T-helper 1 cell treated with Interleukin-12 subunit alpha and Interleukin-12 subunit beta and Interleukin-4 antibody, amounts not matched to agents 30 ng/mL and 1 ng/mL, for 36 hours (primary cell): Measurements from ENCODE around the gene USP24. TPM values are rescaled to one million over a fixed set of nuclear protein-coding genes. Genes with fewer than 3 reads are reported as not detected.

Experiments
- intact Hi-C: fragments of 100-400 bp; cut with micrococcal nuclease; formaldehyde crosslinking; loops from one replicate; pipeline ENCODE4 v1.15.1; 2024
- total RNA-seq: library from RNA; stranded (reverse); gene quantifications from 2 replicates; pipeline ENCODE4 v1.2.3, GENCODE V29; 2022

Gene USP24
- total RNA-seq = 41.9 and 43.9 TPM in 2 replicates

- intact Hi-C loops = loop anchor here (1.0 to 10.0 kb wide), 7 partner anchors 62 to 1888 kb away; partner anchors contain the start of genes CYB5RL, DHCR24, IFT25 and LRP8
Measured at GRCh38 chr1:55215194-55216021, at the start of gene USP24. TSS of gene USP24 (minus strand) at chr1:55215364. CDS start at chr1:55215113, 251 bp downstream.

DNA sequence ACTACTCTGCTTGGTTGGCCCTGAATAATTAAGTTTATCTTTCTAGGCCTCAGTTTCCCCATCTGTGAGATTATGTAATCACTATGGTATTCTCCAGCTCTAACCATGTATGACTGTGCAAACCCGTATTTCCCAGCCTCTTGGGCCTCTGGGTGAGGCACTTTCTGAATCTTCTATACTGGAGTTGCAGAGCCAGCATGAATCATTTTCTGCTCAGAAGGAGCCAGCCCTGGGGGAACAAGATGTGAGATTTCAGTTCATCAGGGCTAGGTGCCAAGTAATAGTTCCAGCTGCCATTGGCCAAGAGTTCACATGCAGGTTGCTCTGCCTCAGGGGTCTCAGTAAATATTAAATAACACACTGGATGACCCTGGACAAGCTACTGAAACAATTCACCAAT is 47.7 kb upstream of the USP24 start:
- intact Hi-C loops = no loop called here

GRCh38 chr1:55259911-55260609 is 44.9 kb upstream of the USP24 start:
- intact Hi-C loops = loop anchor here (2.0 to 10.0 kb wide), 2 partner anchors 17 to 455 kb away; partner anchors contain the start of gene TTC22

GRCh38 chr1:55257958-55258357 is 42.8 kb upstream of the USP24 start:
- intact Hi-C loops = loop anchor here (1.0 to 10.0 kb wide), 4 partner anchors 19 to 453 kb away; partner anchors contain the start of gene TTC22

GRCh38 chr1:55255901-55256300 is 40.7 kb upstream of the USP24 start:
- intact Hi-C loops = loop anchor here (10.0 kb wide), 1 partner anchor 451 kb away; the partner anchor contains the start of gene TTC22

GRCh38 chr1:55252942-55253589 is 37.9 kb upstream of the USP24 start:
- intact Hi-C loops = loop anchor here (10.0 kb wide), 1 partner anchor 448 kb away; the partner anchor contains the start of gene TTC22

- intact Hi-C loops = loop anchor here (10.0 kb wide), 1 partner anchor 446 kb away; the partner anchor contains the start of gene TTC22
Measured at GRCh38 chr1:55250399-55251075, 35.4 kb upstream of the USP24 start.

GRCh38 chr1:55249646-55250398 is 34.7 kb upstream of the USP24 start:
- intact Hi-C loops = loop anchor here (10.0 kb wide), 1 partner anchor 445 kb away; the partner anchor contains the start of gene TTC22

GRCh38 chr1:55246896-55247295 is 31.7 kb upstream of the USP24 start:
- intact Hi-C loops = no loop called here

DNA sequence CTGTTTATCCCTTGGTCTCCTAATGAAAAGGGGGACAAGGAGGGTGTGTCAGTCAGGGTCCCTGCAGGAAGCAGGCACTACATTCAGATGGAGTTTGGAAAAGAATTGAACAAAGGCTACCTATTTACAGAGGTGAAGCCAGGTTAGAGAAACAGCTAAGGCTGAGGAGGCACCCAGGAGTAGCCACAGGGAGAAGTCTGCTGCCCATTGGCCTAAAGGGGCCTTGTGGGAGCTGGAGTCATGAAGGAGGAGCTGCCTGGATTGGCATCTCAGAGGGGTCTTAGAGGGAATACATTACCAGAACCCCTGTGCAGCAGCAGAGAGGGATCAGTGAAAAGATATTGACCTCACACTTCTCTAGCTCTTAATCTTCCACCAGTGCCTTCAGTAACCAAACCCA is 31.2 kb upstream of the USP24 start:
- intact Hi-C loops = no loop called here

- intact Hi-C loops = no loop called here
Measured at GRCh38 chr1:55245781-55246180, 30.6 kb upstream of the USP24 start.

DNA sequence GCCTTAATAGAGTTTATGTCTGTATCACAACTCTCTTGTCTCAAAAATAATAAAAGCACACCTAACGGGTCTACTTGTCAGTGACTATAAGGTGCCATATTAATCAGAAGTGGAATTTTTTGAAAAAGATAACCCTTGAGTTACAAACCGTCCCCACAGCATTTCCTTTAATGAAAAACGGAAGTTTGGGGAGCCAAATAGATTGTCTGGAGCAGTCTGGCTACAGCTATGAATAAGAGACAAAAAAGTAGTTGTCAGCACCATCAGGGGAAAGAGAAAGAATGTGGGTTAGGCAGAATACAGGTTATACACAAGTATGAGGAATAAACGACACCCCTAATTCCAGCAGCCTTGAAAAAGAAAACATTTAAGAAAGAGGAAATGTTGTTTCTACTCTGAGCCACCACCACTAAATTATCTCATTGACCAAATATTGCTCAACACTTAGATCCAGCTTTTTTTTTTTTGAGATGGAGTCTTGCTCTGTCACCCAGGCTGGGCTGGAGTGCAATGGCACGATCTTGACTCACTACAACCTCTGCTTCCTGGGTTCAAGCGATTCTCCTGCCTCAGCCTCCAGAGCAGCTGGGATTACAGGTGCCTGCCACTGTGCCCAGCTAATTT is 29.4 kb upstream of the USP24 start:
- intact Hi-C loops = no loop called here

DNA sequence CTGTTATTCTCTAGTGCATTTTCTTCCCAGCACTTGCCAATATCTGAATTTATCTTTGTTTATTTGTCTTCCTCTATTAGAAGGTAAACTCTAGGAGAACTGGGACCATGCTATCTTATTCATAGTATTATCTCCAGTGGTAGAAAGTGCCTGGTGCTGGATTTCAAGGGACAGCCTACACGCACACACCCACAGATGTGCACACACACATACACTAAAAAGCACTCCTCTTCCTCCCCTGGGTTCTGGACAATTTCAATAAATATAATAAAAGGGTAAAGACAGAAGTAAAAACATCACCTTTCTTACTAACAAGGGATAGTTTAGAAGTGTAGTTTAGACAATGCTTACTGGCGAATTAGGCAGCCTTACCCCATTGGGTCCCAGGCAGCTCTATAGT is 28.5 kb upstream of the USP24 start:
- intact Hi-C loops = no loop called here

- intact Hi-C loops = no loop called here
Measured at GRCh38 chr1:55239548-55239947, 24.4 kb upstream of the USP24 start.

DNA sequence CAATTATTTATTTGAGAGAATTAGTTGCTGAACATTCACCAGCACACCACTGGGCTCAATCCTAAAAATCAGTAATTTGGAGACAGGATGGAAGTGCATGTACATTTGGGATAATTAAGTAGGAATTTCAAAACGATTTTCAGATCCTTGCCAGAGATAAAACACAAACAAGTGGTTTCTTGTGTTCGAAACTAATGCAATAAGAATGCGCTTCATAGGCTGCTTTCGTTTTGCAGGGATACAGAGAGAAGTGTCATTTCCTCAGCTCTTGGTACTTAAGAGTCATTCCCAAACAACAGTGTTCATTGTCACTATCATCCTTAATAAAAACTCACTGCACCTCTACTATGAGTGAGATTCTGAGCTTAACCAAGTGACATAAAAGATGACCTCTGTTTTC is 20.6 kb upstream of the USP24 start:
- intact Hi-C loops = no loop called here

DNA sequence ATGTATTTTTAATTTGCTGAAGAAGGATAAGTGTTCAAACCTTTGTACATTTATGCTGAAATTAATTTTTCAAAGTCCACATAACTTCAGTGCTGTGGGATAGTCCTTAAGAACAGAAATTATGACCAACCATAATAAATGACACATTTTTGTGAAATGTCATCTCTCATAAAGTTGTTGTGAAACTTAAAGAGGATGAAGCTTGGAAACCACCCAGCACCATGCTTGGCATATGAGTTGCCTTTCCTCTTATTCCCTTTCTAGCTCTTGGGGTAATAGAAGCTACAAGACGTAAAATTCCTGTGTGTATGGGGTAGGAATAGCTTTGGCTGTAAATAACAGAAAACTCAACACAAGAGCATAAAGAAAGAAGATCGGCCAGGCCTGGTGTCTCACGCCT is 18.9 kb upstream of the USP24 start:
- intact Hi-C loops = no loop called here

GRCh38 chr1:55233145-55233777 is 18.1 kb upstream of the USP24 start:
- intact Hi-C loops = no loop called here

- intact Hi-C loops = no loop called here
Measured at GRCh38 chr1:55232448-55233144, 17.4 kb upstream of the USP24 start.

DNA sequence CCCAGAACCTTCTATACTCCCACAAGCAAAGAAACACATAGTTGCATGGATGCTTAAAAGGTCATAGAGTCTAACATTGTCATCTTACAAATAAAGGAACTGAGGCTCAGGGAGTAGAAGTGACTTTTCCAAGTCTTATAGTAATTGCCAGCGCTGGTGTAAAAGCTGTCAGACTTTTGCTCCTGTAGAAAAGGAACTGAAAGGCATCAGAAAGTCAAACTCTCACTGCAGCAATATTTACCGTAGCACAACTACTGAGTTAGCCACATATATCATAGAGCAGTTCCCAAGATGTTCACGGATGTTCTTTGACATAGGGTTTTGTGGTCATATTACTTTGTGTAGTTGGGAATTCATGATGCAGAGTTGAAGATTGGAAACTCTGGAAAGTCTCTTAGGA is 16.6 kb upstream of the USP24 start:
- intact Hi-C loops = no loop called here
